Subcutaneous adipose tissue (tissue), 4 donors: ENCODE measurements around the gene KIF3C. TPM values are rescaled to one million over a fixed set of nuclear protein-coding genes. Genes with fewer than 3 reads are reported as not detected.

Source experiments
- total RNA-seq, 4 donors: library from RNA; depleted of rRNA; stranded (reverse); fragments of >200 nt; gene quantifications; one replicate each; pipeline ENCODE4 v1.1.0, GENCODE V29; 2016
- TF ChIP-seq, protein P1 (sequence below): fragments of 450-650 bp; IDR thresholded peaks from one replicate; pipeline ENCODE4 v1.5.1; 2016; ENCODE audit warnings: low read depth, mild to moderate bottlenecking, control low read depth, antibody characterized with exemption, moderate library complexity

Gene KIF3C
- total RNA-seq, 4 donors from 2014 or later: 1.8 to 5.8 (median 3.0) TPM

DNA sequence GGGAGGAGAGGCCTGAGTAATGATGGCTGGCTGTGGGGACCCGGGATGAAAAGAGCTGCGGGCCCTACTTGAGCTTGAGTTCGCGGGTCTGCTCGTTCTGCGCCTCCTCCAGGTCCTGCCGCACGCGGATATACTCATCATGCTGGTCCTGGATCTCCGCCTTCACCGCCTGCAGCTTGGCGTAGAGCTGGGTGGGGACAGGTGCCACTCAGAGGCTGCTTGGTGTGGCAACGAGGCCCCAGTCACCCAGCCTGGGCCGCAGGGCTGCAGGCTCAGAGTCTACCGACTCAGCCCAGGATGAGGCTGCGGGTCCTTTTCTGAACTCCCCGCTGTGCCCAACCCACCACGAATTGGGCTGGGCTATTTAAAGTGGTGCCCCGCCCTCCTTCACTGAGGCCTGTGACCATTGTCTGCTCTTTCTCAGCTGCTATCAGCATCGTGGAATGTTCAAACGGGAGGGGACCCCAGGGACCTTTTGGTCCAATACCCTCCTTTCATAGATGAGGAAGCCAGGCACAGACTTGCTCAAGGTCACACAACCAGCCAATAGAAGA lies 28.0 kb downstream of the KIF3C start:
- TF ChIP-seq, protein P1, sequence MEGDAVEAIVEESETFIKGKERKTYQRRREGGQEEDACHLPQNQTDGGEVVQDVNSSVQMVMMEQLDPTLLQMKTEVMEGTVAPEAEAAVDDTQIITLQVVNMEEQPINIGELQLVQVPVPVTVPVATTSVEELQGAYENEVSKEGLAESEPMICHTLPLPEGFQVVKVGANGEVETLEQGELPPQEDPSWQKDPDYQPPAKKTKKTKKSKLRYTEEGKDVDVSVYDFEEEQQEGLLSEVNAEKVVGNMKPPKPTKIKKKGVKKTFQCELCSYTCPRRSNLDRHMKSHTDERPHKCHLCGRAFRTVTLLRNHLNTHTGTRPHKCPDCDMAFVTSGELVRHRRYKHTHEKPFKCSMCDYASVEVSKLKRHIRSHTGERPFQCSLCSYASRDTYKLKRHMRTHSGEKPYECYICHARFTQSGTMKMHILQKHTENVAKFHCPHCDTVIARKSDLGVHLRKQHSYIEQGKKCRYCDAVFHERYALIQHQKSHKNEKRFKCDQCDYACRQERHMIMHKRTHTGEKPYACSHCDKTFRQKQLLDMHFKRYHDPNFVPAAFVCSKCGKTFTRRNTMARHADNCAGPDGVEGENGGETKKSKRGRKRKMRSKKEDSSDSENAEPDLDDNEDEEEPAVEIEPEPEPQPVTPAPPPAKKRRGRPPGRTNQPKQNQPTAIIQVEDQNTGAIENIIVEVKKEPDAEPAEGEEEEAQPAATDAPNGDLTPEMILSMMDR: no peak

DNA sequence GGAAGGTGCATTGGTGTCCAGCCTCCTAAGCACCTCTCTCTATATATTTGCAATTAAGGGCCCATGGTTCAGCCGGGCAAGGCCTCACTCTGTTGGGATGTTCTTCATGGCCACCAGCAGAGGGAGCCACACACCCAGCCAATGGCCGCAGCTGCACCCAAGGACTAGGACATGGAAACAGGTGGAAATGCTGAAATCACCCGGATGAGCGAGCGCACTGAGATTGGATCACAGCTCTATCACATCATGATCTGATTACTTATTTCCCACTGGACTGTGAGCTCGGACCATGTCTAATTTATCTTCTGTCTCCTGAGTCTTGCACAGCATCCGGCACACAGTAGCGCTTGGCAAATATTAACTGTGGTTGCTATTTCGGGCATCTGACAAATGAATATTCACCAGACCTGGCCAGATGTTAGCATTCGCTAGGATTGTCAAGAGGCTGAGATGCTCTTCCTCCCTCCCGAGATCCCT lies 31.2 kb downstream of the KIF3C start:
- TF ChIP-seq, protein P1: no peak

DNA sequence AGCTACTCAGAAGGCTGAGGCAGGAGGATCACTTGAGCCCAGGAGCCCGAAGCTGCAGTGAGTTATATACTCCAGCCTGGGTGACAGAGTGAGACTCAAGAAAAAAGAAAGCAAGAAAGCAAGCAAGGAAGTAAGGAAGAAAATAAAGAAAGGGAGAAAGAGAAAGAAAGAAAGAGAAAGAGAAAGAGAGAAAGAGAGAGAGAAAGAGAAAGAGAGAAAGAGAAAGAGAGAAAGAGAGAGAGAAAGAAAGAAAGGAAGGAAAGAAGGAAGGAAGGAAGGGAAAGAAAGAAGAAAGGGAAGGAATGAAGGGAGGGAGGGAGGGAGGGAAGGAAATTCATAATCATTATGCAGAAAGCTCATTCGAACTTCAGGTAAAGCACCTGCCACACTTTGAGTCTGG lies 33.9 kb downstream of the KIF3C start:
- TF ChIP-seq, protein P1: no peak

DNA sequence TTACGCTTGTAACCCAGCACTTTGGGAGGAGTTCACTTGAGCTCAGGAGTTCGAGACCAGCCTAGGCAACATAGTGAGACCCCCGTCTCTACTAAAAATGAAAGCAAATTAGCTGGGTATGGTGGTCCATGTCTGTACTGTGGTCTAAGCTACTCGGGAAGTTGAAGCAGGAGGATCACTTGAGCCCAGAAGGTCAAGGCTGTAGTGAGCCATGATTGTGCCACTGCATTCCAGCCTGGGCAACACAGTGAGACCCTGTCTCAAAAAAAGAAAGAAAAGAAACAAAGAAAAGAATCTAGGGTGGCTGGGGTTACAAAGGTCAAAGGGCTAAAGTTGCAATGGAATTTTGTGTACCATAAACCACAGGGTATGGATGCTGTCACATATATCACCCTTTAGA lies 41.3 kb downstream of the KIF3C start:
- TF ChIP-seq, protein P1: no peak

DNA sequence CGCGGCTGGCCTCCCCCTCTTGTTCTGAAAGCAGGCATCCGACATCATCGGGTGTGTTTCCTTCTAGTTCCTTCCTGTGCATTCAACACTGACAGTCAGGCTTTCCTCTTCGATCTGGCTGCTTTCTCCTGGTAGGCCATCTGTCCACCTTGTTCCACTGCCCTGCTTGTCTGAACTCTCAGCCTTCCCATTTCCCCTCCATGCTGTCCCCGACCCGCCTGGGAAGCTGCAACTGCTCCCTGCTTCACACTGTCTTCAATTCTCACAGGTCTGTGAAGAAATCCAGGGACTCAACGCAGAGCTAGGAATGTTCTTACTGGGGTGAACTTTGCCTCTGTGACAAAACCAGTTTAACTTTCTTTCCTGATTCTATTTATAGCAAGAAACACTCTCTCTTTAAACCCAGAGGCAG lies 43.0 kb downstream of the KIF3C start:
- TF ChIP-seq, protein P1: no peak

DNA sequence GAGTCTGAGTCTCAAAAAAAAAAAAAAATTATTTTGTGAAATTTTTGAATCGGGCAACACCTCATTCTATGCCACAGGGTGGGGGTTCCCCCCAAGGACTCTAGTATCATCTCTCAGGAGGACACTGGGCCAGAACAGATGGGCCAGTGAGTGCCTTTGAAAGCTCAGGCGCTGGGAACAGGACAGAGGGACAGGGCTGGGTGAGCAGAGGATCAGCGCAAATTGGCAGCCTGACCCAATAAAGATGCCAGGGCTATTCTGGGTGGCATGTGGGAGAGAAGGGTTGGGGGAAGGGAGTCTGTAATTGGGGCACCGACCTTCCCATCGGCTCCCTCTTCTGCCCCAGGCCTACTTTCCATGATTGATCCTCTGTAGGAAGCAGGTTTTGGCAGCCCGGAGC lies 44.0 kb downstream of the KIF3C start:
- TF ChIP-seq, protein P1: no peak

DNA sequence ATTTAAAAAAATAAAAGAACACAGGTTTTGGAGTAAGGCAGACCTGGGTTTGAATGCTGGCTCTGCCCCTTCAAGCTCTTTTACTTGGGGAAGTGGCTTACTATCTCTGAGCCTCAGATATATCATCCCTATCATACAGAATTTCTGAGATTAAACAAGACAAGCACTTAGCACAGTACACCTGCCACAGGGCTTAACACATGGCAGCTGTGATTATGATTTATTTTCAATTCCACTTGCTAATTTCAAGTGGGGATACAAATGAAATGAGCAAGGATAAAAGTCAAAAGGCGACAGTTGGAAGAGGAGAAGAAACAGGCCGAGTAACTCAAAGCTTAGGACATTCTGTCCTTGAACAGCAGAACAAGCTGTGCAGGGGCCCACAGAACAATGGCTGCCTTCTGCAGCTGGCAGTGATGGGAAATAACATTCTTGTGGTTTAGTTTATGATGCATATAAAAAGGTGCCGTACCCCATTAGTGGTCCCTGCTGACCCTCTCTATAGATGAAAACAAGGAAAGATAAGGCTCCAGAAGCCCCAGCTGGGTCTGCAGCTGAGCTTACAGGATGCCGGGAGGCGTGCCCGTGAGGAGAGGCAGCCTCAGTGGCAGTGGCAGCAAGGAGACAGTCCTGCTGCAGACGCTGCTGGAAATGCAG lies 45.3 kb downstream of the KIF3C start:
- TF ChIP-seq, protein P1: no peak
